Right ventricle myocardium inferior (tissue), 1 donor: ENCODE results near the gene EEF2K. TPM values are rescaled to one million over a fixed set of nuclear protein-coding genes. Genes with fewer than 3 reads are reported as not detected.
"Not testable (repeated sequence)": the region's sequence is repeated elsewhere in the genome, so short reads cannot be mapped to it uniquely, and the experiment has no call there.

Experiments used
- ATAC-seq: fragments of 200-7000 bp; cut with Tn5 transposase; one replicate; pipeline ENCODE4 v1.9.1; 2020; ENCODE audit warnings: mild to moderate bottlenecking, moderate library complexity
- DNase-seq: peaks from one replicate; pipeline ENCODE4 v3.0.0; 2021; ENCODE audit errors: missing footprints
- intact Hi-C: fragments of 100-400 bp; cut with DNase I; formaldehyde crosslinking; loops from one replicate; pipeline ENCODE4 v1.11.0; 2022
- total RNA-seq: library from RNA; stranded (reverse); fragmentation: NEBNext Ultra II Directional; extraction: Animal tissue kit (Norgen Biotek cat#: 25700); gene quantifications from one replicate; pipeline ENCODE4 v1.2.1, GENCODE V29; 2021
- donor health status: DM: no; HTN: yes; CAD: no; lungs with severe emphysema.

EEF2K gene
- total RNA-seq, 1 donor from 2014 or later = 28.8 TPM

- DNase-seq (peak; percentile 4), ATAC-seq (no peak)
- intact Hi-C loops = loop anchor here (2.0 kb wide), 2 partner anchors 188 to 236 kb away; partner anchors contain the start of genes PDZD9 and UQCRC2
These were observed 17.3 kb upstream of the EEF2K start for GRCh38 chr16:22188595-22189442.

GRCh38 chr16:22189473-22190080, 16.5 kb upstream of the EEF2K start:
- intact Hi-C loops = loop anchor here (2.0 to 10.0 kb wide), 4 partner anchors 189 to 1025 kb away; partner anchors contain the start of genes PDZD9 and UQCRC2
- DNase-seq (peak; percentile 78), ATAC-seq (no peak)

- peak; percentile 81 for ATAC-seq
- intact Hi-C loops = loop anchor here (10.0 kb wide), 2 partner anchors 685 to 1025 kb away; no protein-coding TSS in a partner anchor
- DNase-seq = peak; percentile 100
These were observed 15.8 kb upstream of the EEF2K start for GRCh38 chr16:22190081-22190775.

GRCh38 chr16:22190776-22191531, 15.1 kb upstream of the EEF2K start:
- intact Hi-C loops = loop anchor here (10.0 kb wide), 2 partner anchors 686 to 1026 kb away; no protein-coding TSS in a partner anchor
- ATAC-seq (peak; percentile 81), DNase-seq (peak; percentile 100)

- intact Hi-C loops = loop anchor here (10.0 kb wide), 2 partner anchors 687 to 1027 kb away; no protein-coding TSS in a partner anchor
- DNase-seq = no peak
- no peak for ATAC-seq
These were observed 14.4 kb upstream of the EEF2K start for GRCh38 chr16:22191532-22192260.

- ATAC-seq (peak; percentile 13), DNase-seq (peak; percentile 88)
- intact Hi-C loops = loop anchor here (10.0 kb wide), 2 partner anchors 688 to 1028 kb away; no protein-coding TSS in a partner anchor
These were observed 13.6 kb upstream of the EEF2K start for GRCh38 chr16:22192261-22193062.

- no peak for DNase-seq
- intact Hi-C loops = loop anchor here (10.0 kb wide), 2 partner anchors 688 to 1028 kb away; no protein-coding TSS in a partner anchor
- no peak for ATAC-seq
These were observed 13.0 kb upstream of the EEF2K start for GRCh38 chr16:22193063-22193411.

GRCh38 chr16:22194707-22195444, 11.2 kb upstream of the EEF2K start:
- no peak for DNase-seq
- no peak for ATAC-seq
- intact Hi-C loops = loop anchor here (1.0 to 10.0 kb wide), 4 partner anchors 102 to 1030 kb away; partner anchors contain the start of genes CDR2 and POLR3E

- intact Hi-C loops = loop anchor here (1.0 to 10.0 kb wide), 4 partner anchors 102 to 1031 kb away; partner anchors contain the start of genes CDR2 and POLR3E
- DNase-seq = no peak
- no peak for ATAC-seq
These were observed 10.7 kb upstream of the EEF2K start for GRCh38 chr16:22195445-22195694.

GRCh38 chr16:22195695-22196558, 10.2 kb upstream of the EEF2K start:
- ATAC-seq (peak; percentile 30), DNase-seq (peak; percentile 91)
- intact Hi-C loops = loop anchor here (1.0 to 10.0 kb wide), 4 partner anchors 101 to 1031 kb away; partner anchors contain the start of genes CDR2 and POLR3E

GRCh38 chr16:22196559-22197168, 9.4 kb upstream of the EEF2K start:
- ATAC-seq, DNase-seq: not testable (repeated sequence)
- intact Hi-C loops = loop anchor here (10.0 kb wide), 2 partner anchors 692 to 1032 kb away; no protein-coding TSS in a partner anchor

GRCh38 chr16:22198547-22199293, 7.4 kb upstream of the EEF2K start:
- ATAC-seq (no peak), DNase-seq (no peak)
- intact Hi-C loops = loop anchor here (10.0 kb wide), 2 partner anchors 694 to 1034 kb away; no protein-coding TSS in a partner anchor

GRCh38 chr16:22202261-22202637, 3.8 kb upstream of the EEF2K start:
- DNase-seq = no peak
- intact Hi-C loops = no loop called here
- no peak for ATAC-seq

GRCh38 chr16:22203091-22203490, 3.0 kb upstream of the EEF2K start:
- intact Hi-C loops = no loop called here
- DNase-seq (no peak), ATAC-seq (no peak)
